K562 (cell line): Measurements from ENCODE around the gene EMID1. TPM values are rescaled to one million over a fixed set of nuclear protein-coding genes. Genes with fewer than 3 reads are reported as not detected.

ENCODE experiments used
- ATAC-seq: fragments of 200-7000 bp; cut with Tn5 transposase; 3 replicates; pipeline ENCODE4 v1.9.1; 2020; ENCODE audit warnings: moderate library complexity
- BruUV-seq: library from RNA; stranded (reverse); fragments of 400-500 nt; replicated peaks from 2 replicates; lab custom pipeline; 2021; lab: Mats Ljungman, UMichigan
- CTCF ChIA-PET: fragments of 300-600 bp; formaldehyde crosslinking; extraction: SDS; loops from one replicate; lab custom pipeline; 2021; ENCODE audit warnings: low intra/inter-chr PET ratio; lab: Yijun Ruan, JAX
- POLR2A ChIA-PET: fragments of 300-600, 350-650 bp; sonication (Branson Sonifier 250); formaldehyde crosslinking; extraction: SDS; loops from one replicate; lab custom pipeline; 2021; ENCODE audit warnings: antibody characterized with exemption, inconsistent platforms; lab: Yijun Ruan, JAX
- DNase-seq, 4 experiments: peaks; one replicate each; pipeline versions ENCODE4 v3.0.0 to v3.0.0-alpha.2; 2011 to 2018; ENCODE audit warnings: low spot score in 3 of 4, mixed read lengths in 3 of 4; ENCODE audit errors: extremely low read depth in 1 of 4
- FAIRE-seq: peaks from 2 replicates; lab custom pipeline; 2011; peaks lifted over from hg19 to GRCh38; lab: Jason Lieb, UNC
- H2AFZ ChIP-seq: 2 replicates; pipeline ENCODE4 v1.6.0; 2011; ENCODE audit warnings: low read depth, low read length, control low read depth, inconsistent platforms
- H3K27ac ChIP-seq: fragments of 200-600 bp; 3 replicates; pipeline ENCODE4 v1.8.0; 2011; ENCODE audit warnings: low read depth, mild to moderate bottlenecking, control low read depth, inconsistent platforms, low read length, moderate library complexity, mixed read lengths; ENCODE audit errors: extremely low read depth
- H3K27me3 ChIP-seq, 2 experiments: fragments of 300-600 bp in 1 of 2; 2 replicates in 1 of 2; 3 replicates in 1 of 2; pipeline versions ENCODE4 v1.6.0 to v1.8.0; 2011; ENCODE audit warnings: inconsistent platforms in 2 of 2, low read length in 2 of 2, mild to moderate bottlenecking in 1 of 2, mixed read lengths in 1 of 2, moderate library complexity in 1 of 2; ENCODE audit not compliant: control insufficient read depth in 2 of 2, insufficient read depth in 2 of 2
- H3K36me3 ChIP-seq: fragments of 300-600 bp; 3 replicates; pipeline ENCODE4 v1.8.0; 2011; ENCODE audit warnings: mild to moderate bottlenecking, low read length, inconsistent platforms; ENCODE audit not compliant: control insufficient read depth, insufficient read depth
- H3K4me1 ChIP-seq, 2 experiments: fragments of 200-600 bp in 1 of 2; replicated peaks in 1 of 2; 2 replicates in 1 of 2; 3 replicates in 1 of 2; pipeline versions ENCODE4 v1.5.1 to v1.8.0; 2011; ENCODE audit warnings: inconsistent platforms in 2 of 2, low read length in 2 of 2, mild to moderate bottlenecking in 1 of 2, mixed read lengths in 1 of 2, moderate library complexity in 1 of 2; ENCODE audit not compliant: control insufficient read depth in 2 of 2, insufficient read depth in 2 of 2
- H3K4me2 ChIP-seq: 2 replicates; pipeline ENCODE4 v1.6.1; 2011; ENCODE audit warnings: low read length, control low read depth, inconsistent platforms, mixed read lengths; ENCODE audit not compliant: insufficient read depth
- H3K4me3 ChIP-seq: fragments of 200-600 bp; sonication (generic), shearing (Covaris generic); 2 replicates; pipeline ENCODE4 v1.5.1; 2016; ENCODE audit warnings: control low read depth, inconsistent platforms
- H3K79me2 ChIP-seq: fragments of 200-600 bp; 3 replicates; pipeline ENCODE4 v1.8.0; 2011; ENCODE audit warnings: low read length, inconsistent platforms; ENCODE audit not compliant: control insufficient read depth, insufficient read depth
- H3K9ac ChIP-seq, 2 experiments: 2 replicates each; pipeline versions ENCODE4 v1.6.0 to v1.6.1; 2011; ENCODE audit warnings: low read depth in 2 of 2, low read length in 2 of 2, control low read depth in 1 of 2, inconsistent platforms in 1 of 2, mild to moderate bottlenecking in 1 of 2, mixed read lengths in 1 of 2; ENCODE audit not compliant: insufficient read depth in 1 of 2
- H3K9me1 ChIP-seq: one replicate; pipeline ENCODE4 v1.6.0; 2011; ENCODE audit warnings: inconsistent platforms, mild to moderate bottlenecking, low read length, moderate library complexity; ENCODE audit not compliant: control insufficient read depth, insufficient read depth
- H3K9me3 ChIP-seq: replicated peaks from 2 replicates; pipeline ENCODE4 v1.5.1; 2011; ENCODE audit warnings: low read depth, low read length, inconsistent platforms; ENCODE audit not compliant: control insufficient read depth, insufficient read depth
- H4K20me1 ChIP-seq: replicated peaks from 2 replicates; pipeline ENCODE4 v1.6.1; 2011; ENCODE audit warnings: low read length, inconsistent platforms, mixed read lengths; ENCODE audit not compliant: control insufficient read depth, insufficient read depth
- CEBPB ChIP-seq: fragments of 450-650 bp; IDR thresholded peaks from 2 replicates; pipeline ENCODE4 v1.6.1; 2016; ENCODE audit warnings: missing genetic modification characterization, missing compliant biosample characterization
- ETV5 ChIP-seq: sonication (generic); formaldehyde crosslinking; IDR thresholded peaks from 2 replicates; pipeline ENCODE4 v1.4.0; 2020; ENCODE audit warnings: low read depth, mild to moderate bottlenecking, missing genetic modification reagents
- MECOM ChIP-seq: fragments of 250-450 bp; sonication (Bioruptor Pico); IDR thresholded peaks from 2 replicates; pipeline ENCODE4 v1.8.0; 2022; ENCODE audit warnings: inconsistent platforms
- SREBF2 ChIP-seq: sonication (generic); formaldehyde crosslinking; IDR thresholded peaks from 2 replicates; pipeline ENCODE4 v1.4.0; 2020; ENCODE audit warnings: mild to moderate bottlenecking, missing genetic modification reagents
- TBP ChIP-seq: optimal IDR thresholded peaks from 2 replicates; pipeline ENCODE3; 2011; ENCODE audit warnings: low read depth, low read length, improper control_type of control experiment
- ZNF124 ChIP-seq: sonication (generic); formaldehyde crosslinking; IDR thresholded peaks from 2 replicates; pipeline ENCODE4 v1.8.1; 2022; ENCODE audit warnings: missing genetic modification reagents
- ZNF184 ChIP-seq: sonication (generic); formaldehyde crosslinking; IDR thresholded peaks from 2 replicates; pipeline ENCODE4 v1.5.0; 2020; ENCODE audit warnings: missing genetic modification reagents
- WGBS: fragments of 100-300 bp; shearing (Covaris generic); methylation state at CpG from one replicate; pipeline ENCODE4 v1.1.6; 2016; ENCODE audit warnings: low coverage, mixed read lengths; ENCODE audit not compliant: insufficient coverage; ENCODE audit errors: missing lambda C conversion rate; 5-methylcytosine and 5-hydroxymethylcytosine counted together
- in situ Hi-C: fragments of 300-500 bp; cut with MboI; formaldehyde crosslinking; loops from 4 replicates; pipeline ENCODE4 v1.15.0; 2018; ENCODE audit warnings: inconsistent platforms, mixed read lengths
- intact Hi-C: fragments of 100-400 bp; cut with micrococcal nuclease; formaldehyde crosslinking; loops from 2 replicates; pipeline ENCODE4 v1.14.2; 2022
- polyA plus RNA-seq, 8 experiments: library from polyadenylated mRNA; depleted of rRNA in 4 of 8; stranded (reverse) in 5 of 8; unstranded in 3 of 8; fragments of >200 nt; fragmentation: Nextera tagmentation in 2 of 8; fragmentation: Illumina TruSeq in 1 of 8; extraction: Ambion mirVana in 2 of 8; extraction: Trizol in 1 of 8; gene quantifications; 2 replicates each; pipeline versions ENCODE4 v1.2.1 to v1.2.3, GENCODE V29; 2011 to 2014; ENCODE audit warnings: inconsistent platforms in 1 of 8, missing spikeins in 1 of 8
- total RNA-seq, 7 experiments: library from RNA; depleted of rRNA in 6 of 7; stranded (reverse); fragments of >200 nt in 6 of 7; fragmentation: Illumina TruSeq in 2 of 7; extraction: Trizol in 2 of 7; gene quantifications; 2 replicates each; pipeline versions ENCODE4 v1.2.1 to v1.2.3, GENCODE V29; 2011 to 2021; ENCODE audit warnings: low replicate concordance in 1 of 7
- TF ChIP-seq, protein P1 (sequence below): fragments of 150-350 bp; conservative IDR thresholded peaks from 2 replicates; pipeline ENCODE4 v1.6.1; 2014; ENCODE audit warnings: low read length
- TF ChIP-seq, protein P2 (sequence below): fragments of 250-450 bp; sonication (Bioruptor Pico); IDR thresholded peaks from 2 replicates; pipeline ENCODE4 v1.8.0; 2022; ENCODE audit warnings: moderate library complexity, mild to moderate bottlenecking, inconsistent platforms
- TF ChIP-seq, protein P3 (sequence below): fragments of 250-450 bp; sonication (Bioruptor Pico); IDR thresholded peaks from 2 replicates; pipeline ENCODE4 v1.4.0; 2020

The EMID1 gene
- total and polyA plus RNA-seq, 9 of the 15 experiments (the other 6 are each of a cell fraction or from before 2014, with no cell fraction given): 0.15 to 7.2 (median 2.7) TPM

DNA sequence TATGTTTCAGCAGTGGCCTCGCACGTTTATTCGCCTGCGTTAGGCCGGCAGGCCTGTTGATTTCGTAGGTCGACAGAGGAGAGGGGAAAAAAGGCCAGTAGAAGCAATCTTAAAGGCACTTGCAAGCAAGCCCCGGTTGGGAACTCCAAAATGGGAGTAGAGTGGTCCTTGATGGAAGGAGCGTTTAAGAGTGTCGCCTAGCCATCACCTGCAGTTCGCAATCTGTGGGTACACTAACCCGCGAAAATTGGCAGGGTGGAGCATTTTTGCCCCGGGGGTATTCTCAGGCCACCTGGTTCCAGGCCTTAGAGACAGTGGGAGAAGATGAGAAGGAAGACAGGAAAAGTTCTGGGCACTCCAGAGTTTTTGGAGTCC, 63.5 kb downstream of the EMID1 start:
- no peaks in the 10 kb centered on the region for H3K9me3 ChIP-seq
- ChIA-PET CTCF (no interaction called here), POLR2A (interaction anchor here (0.9 to 2.6 kb wide), 5 partner anchors 11 to 469 kb away, joined by 3 to 10 read pairs (median 5); partner anchors contain the start of gene XBP1)
- H3K27me3 ChIP-seq: no peaks in the 10 kb centered on the region
- no TSS peak for BruUV-seq
- in situ Hi-C loops (no loop called here), intact Hi-C loops (loop anchor here (10.0 kb wide), 1 partner anchor 384 kb away; the partner anchor contains the start of gene ZNRF3)
- peak overlapping the region; percentile 96 for H3K4me2 ChIP-seq
- no peak for DNase-seq
- H2AFZ ChIP-seq: no peak overlapping the region
- WGBS: 0% methylated on average over 14 of the region's 14 CpGs
- peaks cover 43% of the 10 kb centered on the region for H4K20me1 ChIP-seq
- peak overlapping the region; percentile 100 for H3K27ac ChIP-seq
- peak overlapping the region; percentile 100 for H3K9ac ChIP-seq
- H3K79me2 ChIP-seq: peaks cover 87% of the 10 kb centered on the region
- H3K9me1 ChIP-seq: peaks cover 6% of the 10 kb centered on the region
- TF ChIP-seq TBP (no peak), ZNF184 (CRISPR knock-in tag) (no peak), MECOM (CRISPR knock-in tag) (no peak), CEBPB (tag) (no peak), ZNF124 (CRISPR knock-in tag) (no peak), ETV5 (CRISPR knock-in tag) (no peak), SREBF2 (no peak)
- TF ChIP-seq, protein P1, sequence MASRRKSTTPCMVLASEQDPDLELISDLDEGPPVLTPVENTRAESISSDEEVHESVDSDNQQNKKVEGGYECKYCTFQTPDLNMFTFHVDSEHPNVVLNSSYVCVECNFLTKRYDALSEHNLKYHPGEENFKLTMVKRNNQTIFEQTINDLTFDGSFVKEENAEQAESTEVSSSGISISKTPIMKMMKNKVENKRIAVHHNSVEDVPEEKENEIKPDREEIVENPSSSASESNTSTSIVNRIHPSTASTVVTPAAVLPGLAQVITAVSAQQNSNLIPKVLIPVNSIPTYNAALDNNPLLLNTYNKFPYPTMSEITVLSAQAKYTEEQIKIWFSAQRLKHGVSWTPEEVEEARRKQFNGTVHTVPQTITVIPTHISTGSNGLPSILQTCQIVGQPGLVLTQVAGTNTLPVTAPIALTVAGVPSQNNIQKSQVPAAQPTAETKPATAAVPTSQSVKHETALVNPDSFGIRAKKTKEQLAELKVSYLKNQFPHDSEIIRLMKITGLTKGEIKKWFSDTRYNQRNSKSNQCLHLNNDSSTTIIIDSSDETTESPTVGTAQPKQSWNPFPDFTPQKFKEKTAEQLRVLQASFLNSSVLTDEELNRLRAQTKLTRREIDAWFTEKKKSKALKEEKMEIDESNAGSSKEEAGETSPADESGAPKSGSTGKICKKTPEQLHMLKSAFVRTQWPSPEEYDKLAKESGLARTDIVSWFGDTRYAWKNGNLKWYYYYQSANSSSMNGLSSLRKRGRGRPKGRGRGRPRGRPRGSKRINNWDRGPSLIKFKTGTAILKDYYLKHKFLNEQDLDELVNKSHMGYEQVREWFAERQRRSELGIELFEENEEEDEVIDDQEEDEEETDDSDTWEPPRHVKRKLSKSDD: no peak
- TF ChIP-seq, protein P2, sequence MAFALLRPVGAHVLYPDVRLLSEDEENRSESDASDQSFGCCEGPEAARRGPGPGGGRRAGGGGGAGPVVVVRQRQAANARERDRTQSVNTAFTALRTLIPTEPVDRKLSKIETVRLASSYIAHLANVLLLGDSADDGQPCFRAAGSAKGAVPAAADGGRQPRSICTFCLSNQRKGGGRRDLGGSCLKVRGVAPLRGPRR: no peak
- TF ChIP-seq, protein P3, sequence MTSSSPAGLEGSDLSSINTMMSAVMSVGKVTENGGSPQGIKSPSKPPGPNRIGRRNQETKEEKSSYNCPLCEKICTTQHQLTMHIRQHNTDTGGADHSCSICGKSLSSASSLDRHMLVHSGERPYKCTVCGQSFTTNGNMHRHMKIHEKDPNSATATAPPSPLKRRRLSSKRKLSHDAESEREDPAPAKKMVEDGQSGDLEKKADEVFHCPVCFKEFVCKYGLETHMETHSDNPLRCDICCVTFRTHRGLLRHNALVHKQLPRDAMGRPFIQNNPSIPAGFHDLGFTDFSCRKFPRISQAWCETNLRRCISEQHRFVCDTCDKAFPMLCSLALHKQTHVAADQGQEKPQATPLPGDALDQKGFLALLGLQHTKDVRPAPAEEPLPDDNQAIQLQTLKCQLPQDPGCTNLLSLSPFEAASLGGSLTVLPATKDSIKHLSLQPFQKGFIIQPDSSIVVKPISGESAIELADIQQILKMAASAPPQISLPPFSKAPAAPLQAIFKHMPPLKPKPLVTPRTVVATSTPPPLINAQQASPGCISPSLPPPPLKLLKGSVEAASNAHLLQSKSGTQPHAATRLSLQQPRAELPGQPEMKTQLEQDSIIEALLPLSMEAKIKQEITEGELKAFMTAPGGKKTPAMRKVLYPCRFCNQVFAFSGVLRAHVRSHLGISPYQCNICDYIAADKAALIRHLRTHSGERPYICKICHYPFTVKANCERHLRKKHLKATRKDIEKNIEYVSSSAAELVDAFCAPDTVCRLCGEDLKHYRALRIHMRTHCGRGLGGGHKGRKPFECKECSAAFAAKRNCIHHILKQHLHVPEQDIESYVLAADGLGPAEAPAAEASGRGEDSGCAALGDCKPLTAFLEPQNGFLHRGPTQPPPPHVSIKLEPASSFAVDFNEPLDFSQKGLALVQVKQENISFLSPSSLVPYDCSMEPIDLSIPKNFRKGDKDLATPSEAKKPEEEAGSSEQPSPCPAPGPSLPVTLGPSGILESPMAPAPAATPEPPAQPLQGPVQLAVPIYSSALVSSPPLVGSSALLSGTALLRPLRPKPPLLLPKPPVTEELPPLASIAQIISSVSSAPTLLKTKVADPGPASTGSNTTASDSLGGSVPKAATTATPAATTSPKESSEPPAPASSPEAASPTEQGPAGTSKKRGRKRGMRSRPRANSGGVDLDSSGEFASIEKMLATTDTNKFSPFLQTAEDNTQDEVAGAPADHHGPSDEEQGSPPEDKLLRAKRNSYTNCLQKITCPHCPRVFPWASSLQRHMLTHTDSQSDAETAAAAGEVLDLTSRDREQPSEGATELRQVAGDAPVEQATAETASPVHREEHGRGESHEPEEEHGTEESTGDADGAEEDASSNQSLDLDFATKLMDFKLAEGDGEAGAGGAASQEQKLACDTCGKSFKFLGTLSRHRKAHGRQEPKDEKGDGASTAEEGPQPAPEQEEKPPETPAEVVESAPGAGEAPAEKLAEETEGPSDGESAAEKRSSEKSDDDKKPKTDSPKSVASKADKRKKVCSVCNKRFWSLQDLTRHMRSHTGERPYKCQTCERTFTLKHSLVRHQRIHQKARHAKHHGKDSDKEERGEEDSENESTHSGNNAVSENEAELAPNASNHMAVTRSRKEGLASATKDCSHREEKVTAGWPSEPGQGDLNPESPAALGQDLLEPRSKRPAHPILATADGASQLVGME (CRISPR knock-in tag): no peak
- H3K4me1 ChIP-seq: peaks cover 17 to 31% of the 10 kb centered on the region in 2 experiments; a peak in 4 of 5 replicates
- H3K4me3 ChIP-seq: peak overlapping the region; percentile 91
- H3K36me3 ChIP-seq: peaks cover 76% of the 10 kb centered on the region
- ATAC-seq: no peak
- peak; percentile 23 for FAIRE-seq
